Ascending aorta (tissue), 2 donors: ENCODE measurements around the gene FASTKD3. TPM values are rescaled to one million over a fixed set of nuclear protein-coding genes. Genes with fewer than 3 reads are reported as not detected.

ENCODE experiments used
- DNase-seq, 2 donors: peaks; one replicate each; pipeline ENCODE4 v3.0.0-alpha.2; 2019; ENCODE audit warnings: low spot score in 2 of 2
- H3K27ac ChIP-seq, 2 donors: fragments of 200-600 bp; sonication (generic); one replicate each; pipeline ENCODE4 v1.5.1; 2016 to 2017; ENCODE audit warnings: mild to moderate bottlenecking in 1 of 2
- H3K27me3 ChIP-seq: fragments of 200-600 bp; sonication (generic); one replicate; pipeline ENCODE4 v1.5.1; 2017
- H3K36me3 ChIP-seq, 2 donors: fragments of 200-600 bp; sonication (generic); one replicate each; pipeline ENCODE4 v1.5.1; 2016
- H3K4me1 ChIP-seq, 2 donors: fragments of 200-600 bp; sonication (generic); one replicate each; pipeline ENCODE4 v1.5.1; 2016 to 2017; ENCODE audit warnings: mild to moderate bottlenecking in 1 of 2
- H3K4me3 ChIP-seq, 2 donors: fragments of 200-600 bp; sonication (generic); one replicate each; pipeline ENCODE4 v1.5.1; 2016 to 2017; ENCODE audit warnings: mild to moderate bottlenecking in 1 of 2
- H3K9me3 ChIP-seq, 2 donors: fragments of 200-600 bp; sonication (generic); one replicate each; pipeline ENCODE4 v1.5.1; 2016
- CTCF ChIP-seq, 3 experiments: fragments of 200-600 bp in 2 of 3; fragments of 450-650 bp in 1 of 3; sonication (generic) in 2 of 3; IDR thresholded peaks; one replicate each; pipeline ENCODE4 v1.5.1; 2016 to 2019; ENCODE audit warnings: antibody characterized with exemption in 3 of 3, mild to moderate bottlenecking in 1 of 3, moderate library complexity in 1 of 3
- intact Hi-C: fragments of 100-400 bp; cut with DNase I; formaldehyde crosslinking; loops from one replicate; pipeline ENCODE4 v1.15.1; 2023
- total RNA-seq: library from RNA; depleted of rRNA; stranded (reverse); fragments of >200 nt; gene quantifications from one replicate; pipeline ENCODE4 v1.1.0, GENCODE V29; 2016

The FASTKD3 gene
- total RNA-seq, 1 donor from 2014 or later = not detected

- Histone ChIP-seq H3K27me3 (no peaks in the 10 kb centered on the region), H3K4me1 (no peaks in the 10 kb centered on the region), H3K27ac (no peak overlapping the region), H3K9me3 (no peaks in the 10 kb centered on the region), H3K4me3 (no peak overlapping the region), H3K36me3 (no peaks in the 10 kb centered on the region)
- intact Hi-C loops = no loop called here
- TF ChIP-seq CTCF (IDR thresholded peaks at IDR 0.05) = no peak
- DNase-seq = no peak
These were observed 55.8 kb downstream of the FASTKD3 start for GRCh38 chr5:7813007-7813406.

- Histone ChIP-seq H3K9me3 (no peaks in the 10 kb centered on the region), H3K27ac (no peak overlapping the region), H3K4me3 (no peak overlapping the region), H3K36me3 (no peaks in the 10 kb centered on the region), H3K27me3 (no peaks in the 10 kb centered on the region), H3K4me1 (no peaks in the 10 kb centered on the region)
- peak in 1 of 2 donors; percentile 5 for DNase-seq
- no peak for TF ChIP-seq CTCF (IDR thresholded peaks at IDR 0.05)
- intact Hi-C loops = no loop called here
These were observed 57.1 kb downstream of the FASTKD3 start for GRCh38 chr5:7811715-7812114.

Other genes starting within 250 kb of the FASTKD3 start
- not detected for gene CFAP90, start 17.9 kb downstream of the FASTKD3 start, total RNA-seq
- 15.0 TPM for gene MTRR, start 117 bp upstream of the FASTKD3 start, total RNA-seq